Vagina (tissue), 2 donors: ENCODE data around the gene UBE4B. TPM values are rescaled to one million over a fixed set of nuclear protein-coding genes. Genes with fewer than 3 reads are reported as not detected.

Experiments used
- DNase-seq, 2 donors: peaks; one replicate each; pipeline ENCODE4 v3.0.0-alpha.2; 2017; ENCODE audit errors: extremely low spot score in 2 of 2
- H3K27ac ChIP-seq: fragments of 200-600 bp; sonication (generic); one replicate; pipeline ENCODE4 v1.5.1; 2019
- H3K27me3 ChIP-seq: fragments of 200-600 bp; sonication (generic); one replicate; pipeline ENCODE4 v1.5.1; 2019
- H3K36me3 ChIP-seq, 2 donors: fragments of 200-600 bp; sonication (generic); one replicate each; pipeline ENCODE4 v1.5.1; 2017 to 2019
- H3K4me1 ChIP-seq: fragments of 200-600 bp; sonication (generic); one replicate; pipeline ENCODE4 v1.5.1; 2019
- H3K4me3 ChIP-seq, 2 donors: fragments of 200-600 bp; sonication (generic); 1 replicate in 1 of 2; 2 replicates in 1 of 2; pipeline ENCODE4 v1.5.1; 2016 to 2019
- H3K9me3 ChIP-seq: fragments of 200-600 bp; sonication (generic); one replicate; pipeline ENCODE4 v1.5.1; 2019
- CTCF ChIP-seq, 3 experiments: fragments of 450-650 bp in 2 of 3; fragments of 200-600 bp in 1 of 3; sonication (generic) in 1 of 3; IDR thresholded peaks; one replicate each; pipeline ENCODE4 v1.5.1; 2017 to 2019; ENCODE audit warnings: antibody characterized with exemption in 3 of 3, mild to moderate bottlenecking in 2 of 3, moderate library complexity in 2 of 3
- POLR2A ChIP-seq, 2 donors: fragments of 450-650 bp; IDR thresholded peaks; one replicate each; pipeline ENCODE4 v1.6.1; 2017; ENCODE audit warnings: antibody characterized with exemption in 2 of 2, mild to moderate bottlenecking in 2 of 2, moderate library complexity in 2 of 2
- POLR2AphosphoS5 ChIP-seq, 2 donors: sonication (generic); formaldehyde crosslinking; IDR thresholded peaks; one replicate each; pipeline ENCODE4 v1.9.0; 2017; ENCODE audit warnings: antibody characterized with exemption in 2 of 2, mild to moderate bottlenecking in 2 of 2, low read depth in 1 of 2; ENCODE audit not compliant: insufficient read depth in 1 of 2
- intact Hi-C: fragments of 100-400 bp; cut with DNase I; formaldehyde crosslinking; loops from one replicate; pipeline ENCODE4 v1.15.1; 2023
- total RNA-seq: library from RNA; depleted of rRNA; stranded (reverse); fragments of >200 nt; gene quantifications from one replicate; pipeline ENCODE4 v1.2.3, GENCODE V29; 2016

Gene UBE4B
- total RNA-seq, 1 donor from 2014 or later: 51.1 TPM

DNA sequence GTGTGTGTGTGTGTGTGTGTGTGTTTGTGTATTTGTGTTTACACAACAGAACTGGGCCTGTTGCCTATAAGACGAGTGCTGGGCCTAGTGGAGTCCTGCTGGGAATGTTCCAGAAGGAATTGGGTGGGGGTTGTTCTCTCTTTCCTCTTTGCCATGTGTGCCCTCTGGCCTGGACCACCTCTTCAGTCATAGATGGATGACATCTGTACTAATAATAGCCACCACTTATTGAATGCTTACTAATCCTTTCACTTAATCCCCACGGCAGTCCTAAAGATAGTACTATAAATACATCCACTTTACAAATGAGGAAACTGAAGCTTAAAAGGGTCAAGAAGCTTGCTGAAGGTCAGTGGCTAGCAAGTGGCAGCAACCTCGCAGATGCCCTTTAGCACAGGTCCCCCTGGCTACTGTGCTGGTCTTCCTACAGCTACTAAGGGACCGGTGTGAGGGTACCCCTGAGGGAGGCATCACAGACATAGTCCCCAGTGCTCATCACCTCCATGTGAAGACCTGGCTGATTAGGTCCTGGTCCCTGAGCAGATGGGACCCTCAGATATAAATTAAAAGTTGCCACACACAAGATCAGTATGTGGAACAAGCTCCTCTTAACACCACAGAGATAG lies 122.4 kb downstream of the UBE4B start:
- no peaks in the 10 kb centered on the region for H3K27me3 ChIP-seq
- no peak overlapping the region for H3K27ac ChIP-seq
- TF ChIP-seq CTCF (IDR thresholded peaks at IDR 0.05) (no peak), POLR2AphosphoS5 (IDR thresholded peaks at IDR 0.05; ENCODE audit: insufficient read depth in 1 of 2, low read depth in 1 of 2) (no peak), POLR2A (IDR thresholded peaks at IDR 0.05) (no peak)
- no peaks in the 10 kb centered on the region for H3K9me3 ChIP-seq
- DNase-seq: no peak
- intact Hi-C loops: no loop called here
- H3K36me3 ChIP-seq: peaks cover 0 to 10% of the 10 kb centered on the region in 2 donors
- H3K4me3 ChIP-seq: no peak overlapping the region
- H3K4me1 ChIP-seq: no peaks in the 10 kb centered on the region

DNA sequence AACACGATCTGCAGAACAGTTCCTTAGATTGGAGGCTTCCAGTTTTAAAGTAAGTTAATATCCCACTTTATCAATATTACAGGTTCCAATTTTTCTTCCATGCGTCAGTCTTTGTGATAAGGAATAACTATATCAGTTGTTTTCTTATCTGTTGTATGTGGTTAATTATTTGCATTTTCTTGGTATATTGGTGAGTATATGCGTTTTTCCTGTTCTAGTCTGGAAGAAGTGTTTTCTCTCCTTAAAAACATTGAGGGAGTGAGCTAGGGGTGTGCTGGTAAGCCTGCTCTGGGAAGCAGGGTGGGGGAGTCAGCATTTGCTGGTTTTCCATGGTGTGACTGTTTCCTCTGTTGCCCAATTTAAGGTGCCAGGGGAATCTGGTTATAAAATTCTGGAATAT lies 127.4 kb downstream of the UBE4B start:
- no peaks in the 10 kb centered on the region for H3K27me3 ChIP-seq
- no peaks in the 10 kb centered on the region for H3K4me1 ChIP-seq
- H3K27ac ChIP-seq: no peak overlapping the region
- no peaks in the 10 kb centered on the region for H3K9me3 ChIP-seq
- TF ChIP-seq CTCF (IDR thresholded peaks at IDR 0.05) (no peak), POLR2A (IDR thresholded peaks at IDR 0.05) (no peak), POLR2AphosphoS5 (IDR thresholded peaks at IDR 0.05; ENCODE audit: insufficient read depth in 1 of 2, low read depth in 1 of 2) (no peak)
- DNase-seq: no peak
- no peak overlapping the region for H3K4me3 ChIP-seq
- intact Hi-C loops: no loop called here
- peaks cover 0 to 25% of the 10 kb centered on the region in 2 donors for H3K36me3 ChIP-seq

DNA sequence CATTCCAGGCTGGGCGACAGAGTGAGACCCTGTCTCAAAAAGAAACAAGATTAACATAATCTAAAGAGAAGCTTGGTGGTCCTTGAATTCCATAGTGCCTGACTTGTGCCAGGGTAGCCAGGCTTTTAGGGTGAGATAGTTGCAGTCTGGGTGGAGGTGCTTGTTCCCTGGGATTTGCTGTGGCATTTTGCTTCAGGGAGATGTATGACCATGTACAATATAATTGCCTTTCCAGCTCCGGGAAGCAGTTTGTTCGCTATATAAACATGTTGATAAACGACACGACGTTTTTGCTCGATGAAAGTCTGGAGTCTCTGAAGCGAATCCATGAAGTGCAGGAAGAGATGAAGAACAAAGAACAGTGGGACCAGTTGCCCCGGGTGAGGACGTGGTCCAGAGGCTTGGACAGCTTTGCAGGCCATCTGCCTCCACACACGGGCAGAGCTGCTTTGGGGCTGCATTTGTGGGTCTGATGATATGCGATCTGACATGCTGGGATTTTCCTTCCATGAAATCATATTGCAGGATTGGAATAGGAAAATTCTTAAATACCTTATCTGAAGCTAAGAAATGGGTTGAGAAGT lies 128.2 kb downstream of the UBE4B start:
- Histone ChIP-seq H3K4me1 (no peaks in the 10 kb centered on the region), H3K36me3 (peaks cover 0 to 33% of the 10 kb centered on the region in 2 donors), H3K27me3 (no peaks in the 10 kb centered on the region), H3K4me3 (no peak overlapping the region), H3K27ac (no peak overlapping the region), H3K9me3 (no peaks in the 10 kb centered on the region)
- no peak for DNase-seq
- TF ChIP-seq POLR2A (IDR thresholded peaks at IDR 0.05) (no peak), POLR2AphosphoS5 (IDR thresholded peaks at IDR 0.05; ENCODE audit: insufficient read depth in 1 of 2, low read depth in 1 of 2) (no peak), CTCF (IDR thresholded peaks at IDR 0.05) (no peak)
- intact Hi-C loops: no loop called here

DNA sequence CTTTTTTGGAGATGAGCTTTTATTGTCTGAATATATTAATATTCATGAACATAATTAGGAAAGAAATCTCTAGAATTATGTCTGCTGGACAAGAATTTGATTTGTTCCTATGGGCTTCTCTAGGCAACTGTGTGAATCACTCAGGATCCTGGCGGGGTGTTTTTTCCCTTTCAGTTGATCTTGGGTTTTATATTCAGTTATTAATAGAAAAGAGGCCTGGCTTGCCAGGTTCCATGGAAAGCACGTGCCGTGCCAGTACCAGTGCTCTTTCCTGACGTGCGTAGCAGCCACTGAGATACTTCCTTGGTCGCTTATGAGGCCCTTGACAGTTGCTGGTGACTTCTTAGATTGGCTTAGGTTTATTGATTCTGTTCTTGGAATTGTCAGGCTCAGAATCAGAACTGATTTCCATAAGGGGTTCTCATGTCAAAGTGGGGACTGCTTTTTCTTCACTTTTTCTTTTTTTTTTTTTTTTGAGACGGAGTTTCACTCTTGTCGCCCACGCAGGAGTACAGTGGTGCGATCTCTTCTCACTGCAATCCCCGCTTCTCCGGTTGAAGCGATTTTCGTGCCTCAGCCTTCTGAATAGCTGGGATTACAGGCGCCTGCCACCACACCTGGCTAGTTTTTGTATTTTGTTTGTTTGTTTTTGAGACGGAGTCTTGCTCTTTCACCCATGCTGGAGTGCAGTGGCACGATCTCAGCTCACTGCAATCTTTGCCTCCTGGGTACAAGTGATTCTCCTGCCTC lies 129.0 kb downstream of the UBE4B start:
- H3K27me3 ChIP-seq: no peaks in the 10 kb centered on the region
- no peak for DNase-seq
- no peaks in the 10 kb centered on the region for H3K4me1 ChIP-seq
- TF ChIP-seq POLR2AphosphoS5 (IDR thresholded peaks at IDR 0.05; ENCODE audit: insufficient read depth in 1 of 2, low read depth in 1 of 2) (peak in 1 of 2 donors; percentile 42), POLR2A (IDR thresholded peaks at IDR 0.05) (no peak), CTCF (IDR thresholded peaks at IDR 0.05) (no peak)
- peaks cover 0 to 35% of the 10 kb centered on the region in 2 donors for H3K36me3 ChIP-seq
- no peaks in the 10 kb centered on the region for H3K9me3 ChIP-seq
- H3K4me3 ChIP-seq: no peak overlapping the region
- intact Hi-C loops: no loop called here
- no peak overlapping the region for H3K27ac ChIP-seq
